NB4 (cell line): ENCODE results near the gene GRIK4.
"Not testable (repeated sequence)": the region's sequence is repeated elsewhere in the genome, so short reads cannot be mapped to it uniquely, and the experiment has no call there.

Experiments used
- DNase-seq: peaks from one replicate; pipeline ENCODE4 v3.0.0; 2010; ENCODE audit warnings: low read depth
- H3K4me3 ChIP-seq: one replicate; pipeline ENCODE4 v1.5.1; 2011; ENCODE audit warnings: mild to moderate bottlenecking, low read depth, low read length, moderate library complexity
- CTCF ChIP-seq: IDR thresholded peaks from one replicate; pipeline ENCODE4 v1.5.1; 2012; ENCODE audit warnings: low read depth, low read length
- MAX ChIP-seq: IDR thresholded peaks from 2 replicates; pipeline ENCODE4 v1.6.1; 2011; ENCODE audit warnings: low read depth, low read length
- MYC ChIP-seq: IDR thresholded peaks from 2 replicates; pipeline ENCODE4 v1.6.1; 2011; ENCODE audit warnings: low read depth, low read length
- POLR2A ChIP-seq: IDR thresholded peaks from 2 replicates; pipeline ENCODE4 v1.6.1; 2011; ENCODE audit warnings: mild to moderate bottlenecking; ENCODE audit not compliant: insufficient read length; ENCODE audit errors: extremely low read depth

The GRIK4 gene

GRCh38 chr11:120494595-120494994 lies 17.0 kb upstream of the GRIK4 start:
- no peak overlapping the region for H3K4me3 ChIP-seq
- DNase-seq: no peak
- TF ChIP-seq MAX (no peak), POLR2A (no peak), MYC (no peak), CTCF (no peak)

GRCh38 chr11:120499088-120499487 lies 12.5 kb upstream of the GRIK4 start:
- DNase-seq: no peak
- no peak overlapping the region for H3K4me3 ChIP-seq
- TF ChIP-seq MYC (no peak), POLR2A (no peak), CTCF (no peak), MAX (no peak)

GRCh38 chr11:120499859-120500258 lies 11.7 kb upstream of the GRIK4 start:
- no peak for DNase-seq
- TF ChIP-seq MAX (no peak), CTCF (no peak), MYC (no peak), POLR2A (no peak)
- no peak overlapping the region for H3K4me3 ChIP-seq

- DNase-seq: no peak
- H3K4me3 ChIP-seq: no peak overlapping the region
- TF ChIP-seq MAX: no peak
Measured at GRCh38 chr11:120500414-120501071, 11.0 kb upstream of the GRIK4 start.

GRCh38 chr11:120501440-120501839 lies 10.1 kb upstream of the GRIK4 start:
- H3K4me3 ChIP-seq: no peak overlapping the region
- no peak for DNase-seq
- TF ChIP-seq POLR2A (no peak), MAX (no peak), CTCF (no peak), MYC (no peak)

- TF ChIP-seq MYC (no peak), MAX (no peak), POLR2A (no peak), CTCF (no peak)
Measured at GRCh38 chr11:120501976-120502755, 9.4 kb upstream of the GRIK4 start.

GRCh38 chr11:120503529-120503928 lies 8.0 kb upstream of the GRIK4 start:
- not testable (repeated sequence) for H3K4me3 ChIP-seq, DNase-seq

More at GRCh38 chr11:120501976-120502755, 9.4 kb upstream of the GRIK4 start:
- DNase-seq: no peak
- no peak overlapping the region for H3K4me3 ChIP-seq
